HG03575 (cell line): Measurements from ENCODE around the gene PRRG4.
"Not testable (repeated sequence)": the region's sequence is repeated elsewhere in the genome, so short reads cannot be mapped to it uniquely, and the experiment has no call there.

Experiments
- ATAC-seq: cut with Tn5 transposase; IDR thresholded peaks from one replicate; pipeline ENCODE4 v1.9.1; 2021; ENCODE audit not compliant: unreplicated experiment, insufficient number of reproducible peaks, low FRiP score; ENCODE audit errors: extremely low read depth

PRRG4 gene

GRCh38 chr11:32829680-32830412 lies at the start of gene PRRG4:
TSS of gene PRRG4 (plus strand) at chr11:32829927. CDS start at chr11:32830530, 603 bp downstream.
- no peak for ATAC-seq

- ATAC-seq: not testable (repeated sequence)
Measured at GRCh38 chr11:32780839-32781238, 48.9 kb upstream of the PRRG4 start.

- ATAC-seq: no peak
Measured at GRCh38 chr11:32781721-32782120, 48.0 kb upstream of the PRRG4 start.

GRCh38 chr11:32785262-32785661 lies 44.5 kb upstream of the PRRG4 start:
- no peak for ATAC-seq

- no peak for ATAC-seq
Measured at GRCh38 chr11:32786811-32787210, 42.9 kb upstream of the PRRG4 start.

- no peak for ATAC-seq
Measured at GRCh38 chr11:32790916-32791315, 38.8 kb upstream of the PRRG4 start.

- ATAC-seq: no peak
Measured at GRCh38 chr11:32792111-32792947, 37.4 kb upstream of the PRRG4 start.

GRCh38 chr11:32792948-32793475 lies 36.7 kb upstream of the PRRG4 start:
- no peak for ATAC-seq

- ATAC-seq: no peak
Measured at GRCh38 chr11:32794439-32794838, 35.3 kb upstream of the PRRG4 start, which contains the start of gene CCDC73. TSS of gene CCDC73 (minus strand) at chr11:32794662. CDS start at chr11:32760243, 34,419 bp downstream.

- ATAC-seq: no peak
Measured at GRCh38 chr11:32796425-32796824, 33.3 kb upstream of the PRRG4 start.

- peak; percentile 60 for ATAC-seq
Measured at GRCh38 chr11:32809313-32809712, 20.4 kb upstream of the PRRG4 start.

- no peak for ATAC-seq
Measured at GRCh38 chr11:32817181-32817851, 12.4 kb upstream of the PRRG4 start.

- ATAC-seq: no peak
Measured at GRCh38 chr11:32817852-32818183, 11.9 kb upstream of the PRRG4 start.

- ATAC-seq: no peak
Measured at GRCh38 chr11:32819187-32819586, 10.5 kb upstream of the PRRG4 start.

- ATAC-seq: no peak
Measured at GRCh38 chr11:32820497-32820896, 9.2 kb upstream of the PRRG4 start.

GRCh38 chr11:32821517-32821916 lies 8.2 kb upstream of the PRRG4 start:
- ATAC-seq: no peak

- no peak for ATAC-seq
Measured at GRCh38 chr11:32821917-32822560, 7.7 kb upstream of the PRRG4 start.

GRCh38 chr11:32823617-32824016 lies 6.1 kb upstream of the PRRG4 start:
- ATAC-seq: not testable (repeated sequence)

- no peak for ATAC-seq
Measured at GRCh38 chr11:32826113-32826512, 3.6 kb upstream of the PRRG4 start.
